ENCODE data around the gene PDILT.

PDILT gene

DNA sequence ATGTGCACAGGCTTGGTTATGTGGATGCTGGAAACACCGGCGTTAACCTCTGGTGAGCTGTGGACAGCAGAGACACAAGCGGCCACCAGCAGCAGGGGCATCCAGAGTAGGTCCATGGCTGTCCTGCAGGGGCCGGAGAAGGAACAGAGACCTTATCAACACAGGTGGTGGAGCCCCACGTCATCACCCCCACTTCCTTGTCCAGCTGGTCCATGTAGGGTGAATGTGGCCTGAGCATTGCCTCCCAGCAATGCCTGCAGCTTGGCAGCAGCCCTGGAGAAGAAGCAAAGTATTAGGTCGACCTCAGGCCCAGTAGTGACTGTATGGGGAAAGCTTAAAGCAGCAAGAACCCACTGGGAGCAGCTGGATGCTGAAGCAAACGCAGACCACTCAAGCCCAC, 5.4 kb downstream of the PDILT start:
- Histone ChIP-seq H3K36me3 (ENCODE audit: control insufficient read depth, insufficient read depth, low read length) (no peaks in the 10 kb centered on the region), H3K4me3 (ENCODE audit: low read length) (no peak overlapping the region), H3K4me1 (ENCODE audit: control insufficient read depth, insufficient read depth, low read length) (no peaks in the 10 kb centered on the region), H3K9me3 (ENCODE audit: control insufficient read depth, low read length) (no peaks in the 10 kb centered on the region), H3K9ac (ENCODE audit: low read length) (no peak overlapping the region), H3K27me3 (ENCODE audit: control insufficient read depth, insufficient read depth, low read length) (no peaks in the 10 kb centered on the region)

DNA sequence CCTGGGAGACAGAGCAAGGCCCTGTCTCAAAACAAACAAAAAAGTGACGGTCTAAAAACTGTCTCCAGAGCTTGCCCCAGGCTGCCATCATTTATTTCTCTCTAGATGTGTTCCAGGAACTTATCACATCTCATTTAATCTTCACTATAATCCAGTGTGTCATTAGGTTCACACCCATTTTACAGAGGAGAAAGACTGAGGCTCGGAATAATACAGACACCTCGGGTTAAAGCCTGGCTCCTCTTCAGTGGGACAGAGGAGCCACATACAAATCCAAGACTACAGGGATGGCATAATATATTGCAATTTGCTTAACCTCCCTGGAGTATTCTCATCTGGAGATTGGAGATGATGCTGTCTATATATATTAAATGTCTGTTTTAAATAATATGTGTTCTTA, 5.9 kb downstream of the PDILT start:
- H3K36me3 ChIP-seq (ENCODE audit: control insufficient read depth, insufficient read depth, low read length) = no peaks in the 10 kb centered on the region
- no peaks in the 10 kb centered on the region for H3K27me3 ChIP-seq (ENCODE audit: control insufficient read depth, insufficient read depth, low read length)
- H3K9ac ChIP-seq (ENCODE audit: low read length) = no peak overlapping the region
- no peak overlapping the region for H3K4me3 ChIP-seq (ENCODE audit: low read length)
- no peaks in the 10 kb centered on the region for H3K9me3 ChIP-seq (ENCODE audit: control insufficient read depth, low read length)
- no peaks in the 10 kb centered on the region for H3K4me1 ChIP-seq (ENCODE audit: control insufficient read depth, insufficient read depth, low read length)

DNA sequence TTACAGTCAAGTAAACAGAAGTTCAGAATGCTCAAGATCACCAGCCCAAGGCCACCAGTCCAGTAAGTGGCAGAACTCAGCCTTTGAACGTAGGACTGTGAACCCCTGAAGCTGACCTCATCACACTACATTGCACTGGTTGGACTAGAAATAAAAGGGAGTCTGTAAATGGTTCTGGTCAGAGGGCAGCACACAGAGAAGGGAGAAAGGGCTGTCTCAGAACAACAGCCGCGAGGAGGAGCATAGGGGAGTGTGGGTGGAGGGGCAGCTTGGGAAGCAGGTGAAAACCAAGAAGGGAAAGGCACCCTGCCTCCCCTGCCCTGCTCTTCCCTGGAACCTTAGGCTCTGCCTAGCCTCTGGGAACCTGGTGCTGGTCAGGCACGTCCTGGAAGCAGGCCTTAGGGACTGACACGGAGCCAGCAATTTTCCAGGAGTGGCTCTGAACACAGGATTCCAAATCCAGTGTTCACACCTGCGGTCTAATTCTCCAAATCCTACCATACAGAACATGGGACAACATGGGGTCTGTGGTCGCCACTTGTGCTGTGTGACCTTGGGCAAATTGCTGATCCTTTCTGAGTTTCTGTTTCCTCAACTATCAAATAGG, 7.0 kb downstream of the PDILT start:
- Histone ChIP-seq H3K27me3 (ENCODE audit: control insufficient read depth, insufficient read depth, low read length) (no peaks in the 10 kb centered on the region), H3K9ac (ENCODE audit: low read length) (no peak overlapping the region), H3K4me1 (ENCODE audit: control insufficient read depth, insufficient read depth, low read length) (no peaks in the 10 kb centered on the region), H3K9me3 (ENCODE audit: control insufficient read depth, low read length) (no peaks in the 10 kb centered on the region), H3K4me3 (ENCODE audit: low read length) (no peak overlapping the region), H3K36me3 (ENCODE audit: control insufficient read depth, insufficient read depth, low read length) (no peaks in the 10 kb centered on the region)

DNA sequence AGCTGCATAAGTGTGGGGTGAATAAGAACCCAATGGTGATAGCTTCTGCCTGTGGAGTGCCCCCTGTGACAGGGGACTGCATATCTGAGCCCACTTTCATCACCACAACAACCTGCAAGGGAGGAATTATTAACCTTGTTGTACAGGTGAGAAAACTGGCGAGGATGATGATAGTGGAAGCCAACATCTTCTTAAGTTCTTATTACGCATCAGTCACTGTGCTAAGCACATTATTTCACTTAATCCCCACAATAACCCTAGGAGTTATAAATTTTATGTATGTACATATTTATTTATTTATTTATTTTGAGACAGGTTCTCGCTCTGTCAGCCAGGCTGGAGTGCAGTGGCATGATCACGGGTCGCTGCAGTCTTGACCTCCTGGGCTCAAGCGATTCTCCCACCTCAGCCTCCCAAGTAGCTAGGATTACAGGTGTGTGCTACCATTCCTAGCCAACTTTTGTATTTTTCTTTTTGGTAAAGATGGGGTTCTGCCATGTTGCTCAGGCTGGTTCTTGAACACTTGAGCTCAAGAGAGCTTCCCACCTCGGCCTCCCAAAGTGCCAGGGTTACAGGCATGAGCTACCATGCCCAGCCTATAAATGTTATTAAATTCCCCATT, 7.6 kb downstream of the PDILT start:
- H3K36me3 ChIP-seq (ENCODE audit: control insufficient read depth, insufficient read depth, low read length) = no peaks in the 10 kb centered on the region
- H3K9ac ChIP-seq (ENCODE audit: low read length) = no peak overlapping the region
- no peaks in the 10 kb centered on the region for H3K4me1 ChIP-seq (ENCODE audit: control insufficient read depth, insufficient read depth, low read length)
- H3K4me3 ChIP-seq (ENCODE audit: low read length) = no peak overlapping the region
- H3K9me3 ChIP-seq (ENCODE audit: control insufficient read depth, low read length) = no peaks in the 10 kb centered on the region
- no peaks in the 10 kb centered on the region for H3K27me3 ChIP-seq (ENCODE audit: control insufficient read depth, insufficient read depth, low read length)

DNA sequence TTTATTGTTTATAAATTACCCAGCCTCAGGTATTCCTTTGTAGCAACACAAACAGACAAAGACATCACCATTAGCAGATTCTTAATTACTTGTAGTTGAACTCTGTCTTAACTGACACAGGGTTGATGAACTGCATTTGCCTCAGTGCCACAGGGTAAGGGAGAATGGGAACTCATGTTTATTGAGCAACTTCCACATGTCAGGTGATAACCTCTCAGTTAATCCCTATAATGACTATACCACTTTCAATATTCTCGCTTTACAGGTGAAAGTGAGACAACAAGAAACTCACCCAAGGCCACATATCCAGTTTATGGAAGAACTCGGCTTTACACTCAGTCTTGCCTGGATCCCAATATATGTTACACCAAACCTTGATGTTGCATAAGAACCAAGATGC, 8.6 kb downstream of the PDILT start:
- Histone ChIP-seq H3K36me3 (ENCODE audit: control insufficient read depth, insufficient read depth, low read length) (no peaks in the 10 kb centered on the region), H3K9ac (ENCODE audit: low read length) (no peak overlapping the region), H3K27me3 (ENCODE audit: control insufficient read depth, insufficient read depth, low read length) (no peaks in the 10 kb centered on the region), H3K4me3 (ENCODE audit: low read length) (no peak overlapping the region), H3K9me3 (ENCODE audit: control insufficient read depth, low read length) (no peaks in the 10 kb centered on the region), H3K4me1 (ENCODE audit: control insufficient read depth, insufficient read depth, low read length) (no peaks in the 10 kb centered on the region)

DNA sequence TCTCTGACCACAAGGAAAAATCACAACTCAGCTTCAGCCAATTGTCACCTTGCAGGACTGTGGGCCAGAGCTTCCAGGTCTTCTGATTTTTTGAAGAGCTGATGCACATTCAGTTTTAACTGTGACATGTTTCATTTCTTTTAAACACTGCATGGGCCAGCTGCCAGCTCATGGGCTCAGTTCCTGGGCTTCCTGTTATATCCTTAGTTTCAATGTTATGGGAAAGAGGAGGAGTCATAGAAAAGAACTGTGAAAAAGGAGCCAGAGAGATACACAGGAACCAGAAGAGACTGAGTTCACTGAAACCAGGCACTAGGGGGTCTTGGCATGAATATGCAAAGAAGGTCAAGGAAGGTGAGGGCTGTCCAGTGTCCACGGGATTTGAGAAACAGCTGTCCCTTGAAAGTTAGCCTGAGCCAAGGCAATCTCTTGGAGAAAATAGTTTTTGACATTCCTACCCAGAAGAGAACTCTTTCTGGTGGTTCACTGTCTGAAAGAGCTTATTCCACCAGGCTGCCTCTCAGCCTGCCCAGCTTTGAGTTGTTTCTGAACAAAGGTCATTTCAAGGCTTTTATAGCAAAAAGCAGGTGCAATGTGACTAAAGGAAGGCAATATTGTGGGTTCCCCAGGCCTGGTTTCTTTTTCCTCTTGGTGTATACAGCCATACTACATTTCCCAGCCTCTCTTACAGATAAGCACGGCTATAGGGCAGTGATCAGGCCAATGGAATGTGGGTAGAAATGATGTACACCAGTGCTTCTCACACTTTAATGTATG, 10.5 kb downstream of the PDILT start:
- Histone ChIP-seq H3K4me1 (ENCODE audit: control insufficient read depth, insufficient read depth, low read length) (no peaks in the 10 kb centered on the region), H3K9ac (ENCODE audit: low read length) (no peak overlapping the region), H3K27me3 (ENCODE audit: control insufficient read depth, insufficient read depth, low read length) (no peaks in the 10 kb centered on the region), H3K4me3 (ENCODE audit: low read length) (no peak overlapping the region), H3K9me3 (ENCODE audit: control insufficient read depth, low read length) (no peaks in the 10 kb centered on the region), H3K36me3 (ENCODE audit: control insufficient read depth, insufficient read depth, low read length) (no peaks in the 10 kb centered on the region)

DNA sequence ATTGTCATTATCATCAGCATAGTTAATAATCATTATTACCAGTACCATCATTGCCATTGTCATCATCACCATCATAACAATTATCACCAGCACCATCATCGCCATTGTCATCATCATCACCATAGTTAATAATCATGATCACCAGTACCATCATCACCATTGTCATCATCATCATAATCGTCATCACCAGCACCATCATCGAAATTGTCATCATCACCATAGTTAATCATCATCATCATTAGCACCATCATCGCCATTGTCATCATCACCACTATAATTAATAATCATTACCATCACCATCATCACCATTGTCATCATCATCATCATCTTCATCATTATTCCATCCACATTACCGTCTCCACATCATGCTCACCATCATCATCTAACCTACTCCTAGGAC, 13.5 kb downstream of the PDILT start:
- Histone ChIP-seq H3K36me3 (ENCODE audit: control insufficient read depth, insufficient read depth, low read length) (no peaks in the 10 kb centered on the region), H3K4me3 (ENCODE audit: low read length) (no peak overlapping the region), H3K9me3 (ENCODE audit: control insufficient read depth, low read length) (no peaks in the 10 kb centered on the region), H3K4me1 (ENCODE audit: control insufficient read depth, insufficient read depth, low read length) (peaks cover 3% of the 10 kb centered on the region), H3K9ac (ENCODE audit: low read length) (no peak overlapping the region), H3K27me3 (ENCODE audit: control insufficient read depth, insufficient read depth, low read length) (peaks cover 6% of the 10 kb centered on the region)

DNA sequence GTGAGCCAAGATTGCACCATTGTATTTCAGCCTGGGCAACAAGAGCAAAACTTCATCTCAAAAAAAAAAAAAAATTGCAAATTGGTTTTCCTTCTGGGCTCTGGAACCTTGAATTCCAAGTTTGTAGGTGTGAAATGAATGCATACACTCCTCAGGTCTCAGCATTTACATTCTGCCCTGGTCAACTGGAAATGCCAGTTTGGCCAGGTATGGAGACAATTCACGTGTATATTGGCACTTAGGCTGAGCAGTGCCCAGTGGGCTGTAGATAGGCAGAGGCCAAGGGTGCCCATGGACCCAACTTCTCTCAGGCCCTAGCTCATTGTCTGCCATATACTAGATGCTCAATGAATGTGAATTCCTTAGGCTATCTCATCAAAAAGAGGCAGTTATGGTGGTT, 15.7 kb downstream of the PDILT start:
- H3K9me3 ChIP-seq (ENCODE audit: control insufficient read depth, low read length) = no peaks in the 10 kb centered on the region
- peaks cover 5% of the 10 kb centered on the region for H3K4me1 ChIP-seq (ENCODE audit: control insufficient read depth, insufficient read depth, low read length)
- H3K9ac ChIP-seq (ENCODE audit: low read length) = no peak overlapping the region
- no peak overlapping the region for H3K4me3 ChIP-seq (ENCODE audit: low read length)
- H3K36me3 ChIP-seq (ENCODE audit: control insufficient read depth, insufficient read depth, low read length) = no peaks in the 10 kb centered on the region
- peaks cover 8% of the 10 kb centered on the region for H3K27me3 ChIP-seq (ENCODE audit: control insufficient read depth, insufficient read depth, low read length)

DNA sequence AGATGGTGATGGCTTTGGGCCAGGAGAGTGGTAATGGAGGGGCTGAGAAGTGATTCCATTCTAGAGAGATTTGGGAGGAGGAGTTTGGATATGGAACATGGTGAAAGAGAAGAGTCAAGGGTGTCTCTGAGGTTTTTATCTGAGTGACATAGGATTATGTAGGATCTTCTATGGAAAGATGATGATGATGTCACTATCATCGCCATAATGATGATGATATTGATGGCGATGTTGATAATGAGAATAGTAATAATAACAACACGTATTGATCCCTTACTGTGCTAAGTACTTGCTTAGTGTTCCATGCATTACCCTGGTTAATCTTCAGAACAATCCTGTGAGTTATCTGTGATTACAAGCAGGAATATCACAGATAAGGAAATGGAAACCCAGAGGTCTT, 16.6 kb downstream of the PDILT start:
- H3K27me3 ChIP-seq (ENCODE audit: control insufficient read depth, insufficient read depth, low read length) = peaks cover 8% of the 10 kb centered on the region
- no peak overlapping the region for H3K9ac ChIP-seq (ENCODE audit: low read length)
- peaks cover 5% of the 10 kb centered on the region for H3K4me1 ChIP-seq (ENCODE audit: control insufficient read depth, insufficient read depth, low read length)
- no peaks in the 10 kb centered on the region for H3K36me3 ChIP-seq (ENCODE audit: control insufficient read depth, insufficient read depth, low read length)
- no peaks in the 10 kb centered on the region for H3K9me3 ChIP-seq (ENCODE audit: control insufficient read depth, low read length)
- no peak overlapping the region for H3K4me3 ChIP-seq (ENCODE audit: low read length)

DNA sequence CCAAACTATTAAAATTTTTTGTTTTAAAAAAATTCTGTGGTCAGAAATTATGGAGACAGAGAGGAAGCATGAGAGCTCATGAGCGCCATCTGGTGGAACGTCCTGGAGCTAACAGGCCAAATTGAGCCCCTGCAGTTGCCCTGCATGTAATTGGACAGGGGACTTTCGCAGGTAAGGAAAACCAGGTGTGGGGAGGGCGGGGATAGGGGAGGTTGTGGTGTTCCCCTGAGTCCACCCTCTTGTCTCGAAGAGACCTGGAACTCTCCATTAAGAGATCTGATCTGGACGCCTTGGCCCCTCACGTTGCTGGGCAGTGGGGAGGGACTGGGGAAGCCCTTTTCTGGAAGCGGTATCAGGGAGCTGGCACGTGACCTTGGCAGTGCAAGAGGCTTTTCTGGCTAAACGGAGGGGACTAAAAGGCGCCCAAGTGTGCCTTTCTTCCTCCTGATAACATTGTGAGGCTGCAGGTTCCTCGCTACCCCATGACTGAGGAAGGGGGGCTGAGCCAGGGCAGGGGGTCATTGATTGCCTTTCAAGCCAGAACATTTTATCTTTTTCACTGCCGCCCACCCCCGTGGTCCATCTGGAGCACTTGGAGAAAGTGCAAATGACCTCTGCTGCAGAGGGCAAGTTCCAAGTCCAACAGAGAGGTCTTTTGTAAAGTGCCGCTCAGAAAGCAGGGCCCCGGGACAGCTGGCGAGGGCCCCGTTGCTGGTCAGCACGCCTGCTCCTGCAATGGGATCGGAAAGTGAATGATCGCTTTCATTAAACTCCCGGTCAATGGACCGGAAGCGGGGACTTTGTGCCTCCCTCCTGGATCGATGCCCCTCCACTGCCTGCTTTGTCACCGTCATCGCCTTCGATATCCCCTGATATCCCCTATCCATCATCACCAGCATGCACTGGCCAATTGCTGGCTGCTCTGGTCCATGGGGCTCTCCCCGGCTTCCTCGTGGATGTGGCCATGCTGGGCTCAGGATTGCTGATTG, 18.4 kb downstream of the PDILT start:
- Histone ChIP-seq H3K27me3 (ENCODE audit: control insufficient read depth, insufficient read depth, low read length) (peaks cover 8% of the 10 kb centered on the region), H3K9me3 (ENCODE audit: control insufficient read depth, low read length) (no peaks in the 10 kb centered on the region), H3K4me3 (ENCODE audit: low read length) (no peak overlapping the region), H3K9ac (ENCODE audit: low read length) (no peak overlapping the region), H3K36me3 (ENCODE audit: control insufficient read depth, insufficient read depth, low read length) (no peaks in the 10 kb centered on the region), H3K4me1 (ENCODE audit: control insufficient read depth, insufficient read depth, low read length) (peaks cover 5% of the 10 kb centered on the region)

DNA sequence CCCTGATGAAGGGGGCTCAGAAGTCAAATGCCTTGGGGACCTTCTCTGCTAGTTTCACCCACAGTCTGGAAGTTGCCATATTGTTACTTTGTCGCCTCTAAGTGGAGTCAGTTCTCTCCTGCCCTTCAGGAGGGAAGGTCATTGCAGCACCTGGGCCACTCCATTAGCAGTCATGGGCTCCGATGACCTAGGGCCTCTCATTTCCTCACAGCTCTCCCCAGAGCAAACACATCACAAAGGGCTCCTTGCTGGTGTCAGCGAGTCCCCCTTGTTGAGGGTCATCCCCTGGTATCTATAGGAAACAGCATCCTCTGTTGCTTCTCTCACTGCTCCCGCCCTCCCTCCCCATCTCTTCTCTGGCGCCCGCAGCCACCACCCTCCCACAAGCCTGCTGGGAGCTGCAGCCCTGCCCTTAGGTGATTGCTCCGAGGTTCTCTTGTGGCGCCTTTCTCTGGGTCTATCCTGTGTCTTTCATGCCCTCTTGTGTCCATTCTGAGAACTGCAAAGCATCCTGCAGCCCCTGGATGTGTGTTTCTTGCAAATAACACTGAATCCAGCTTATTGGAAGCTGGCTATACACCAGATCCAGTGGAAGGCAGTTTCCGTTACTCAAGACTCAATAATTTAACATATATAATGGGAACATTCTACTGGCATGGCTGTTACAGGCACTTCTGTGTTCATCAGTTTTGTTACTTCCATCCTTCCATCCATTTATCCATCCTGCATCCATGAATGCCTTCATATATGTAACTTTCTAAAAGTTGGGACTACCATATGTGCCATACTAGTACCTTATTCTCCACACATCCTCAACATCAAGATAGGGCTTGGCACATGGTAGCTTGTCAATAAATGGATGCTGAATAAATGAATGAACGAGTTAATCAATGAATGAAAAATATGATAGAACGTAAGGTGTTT, 21.2 kb downstream of the PDILT start:
- H3K36me3 ChIP-seq (ENCODE audit: control insufficient read depth, insufficient read depth, low read length) = no peaks in the 10 kb centered on the region

More for the DNA sequence above, 21.2 kb downstream of the PDILT start:
- Histone ChIP-seq H3K4me1 (ENCODE audit: control insufficient read depth, insufficient read depth, low read length) (peaks cover 5% of the 10 kb centered on the region), H3K4me3 (ENCODE audit: low read length) (no peak overlapping the region), H3K9me3 (ENCODE audit: control insufficient read depth, low read length) (no peaks in the 10 kb centered on the region), H3K9ac (ENCODE audit: low read length) (no peak overlapping the region), H3K27me3 (ENCODE audit: control insufficient read depth, insufficient read depth, low read length) (peaks cover 8% of the 10 kb centered on the region)

All from mucosa of stomach (tissue), 1 donor.